Ascending aorta (tissue), 2 donors: ENCODE data around the gene MDH1B. TPM values are rescaled to one million over a fixed set of nuclear protein-coding genes. Genes with fewer than 3 reads are reported as not detected.

ENCODE experiments used
- DNase-seq, 2 donors: peaks; one replicate each; pipeline ENCODE4 v3.0.0-alpha.2; 2019; ENCODE audit warnings: low spot score in 2 of 2
- H3K27ac ChIP-seq, 2 donors: fragments of 200-600 bp; sonication (generic); one replicate each; pipeline ENCODE4 v1.5.1; 2016 to 2017; ENCODE audit warnings: mild to moderate bottlenecking in 1 of 2
- H3K27me3 ChIP-seq: fragments of 200-600 bp; sonication (generic); one replicate; pipeline ENCODE4 v1.5.1; 2017
- H3K36me3 ChIP-seq, 2 donors: fragments of 200-600 bp; sonication (generic); one replicate each; pipeline ENCODE4 v1.5.1; 2016
- H3K4me1 ChIP-seq, 2 donors: fragments of 200-600 bp; sonication (generic); one replicate each; pipeline ENCODE4 v1.5.1; 2016 to 2017; ENCODE audit warnings: mild to moderate bottlenecking in 1 of 2
- H3K4me3 ChIP-seq, 2 donors: fragments of 200-600 bp; sonication (generic); one replicate each; pipeline ENCODE4 v1.5.1; 2016 to 2017; ENCODE audit warnings: mild to moderate bottlenecking in 1 of 2
- H3K9me3 ChIP-seq, 2 donors: fragments of 200-600 bp; sonication (generic); one replicate each; pipeline ENCODE4 v1.5.1; 2016
- CTCF ChIP-seq, 3 experiments: fragments of 200-600 bp in 2 of 3; fragments of 450-650 bp in 1 of 3; sonication (generic) in 2 of 3; IDR thresholded peaks; one replicate each; pipeline ENCODE4 v1.5.1; 2016 to 2019; ENCODE audit warnings: antibody characterized with exemption in 3 of 3, mild to moderate bottlenecking in 1 of 3, moderate library complexity in 1 of 3
- intact Hi-C: fragments of 100-400 bp; cut with DNase I; formaldehyde crosslinking; loops from one replicate; pipeline ENCODE4 v1.15.1; 2023
- total RNA-seq: library from RNA; depleted of rRNA; stranded (reverse); fragments of >200 nt; gene quantifications from one replicate; pipeline ENCODE4 v1.1.0, GENCODE V29; 2016

MDH1B gene
- total RNA-seq, 1 donor from 2014 or later, result not detected

GRCh38 chr2:206797376-206797775 is 32.2 kb upstream of the MDH1B start:
- Histone ChIP-seq H3K27me3 (no peaks in the 10 kb centered on the region), H3K9me3 (no peaks in the 10 kb centered on the region), H3K4me1 (peaks cover 0 to 4% of the 10 kb centered on the region in 2 donors), H3K36me3 (peaks cover 0 to 25% of the 10 kb centered on the region in 2 donors), H3K4me3 (no peak overlapping the region), H3K27ac (no peak overlapping the region)
- no peak for DNase-seq
- intact Hi-C loops, result no loop called here
- no peak for TF ChIP-seq CTCF (IDR thresholded peaks at IDR 0.05)

- Histone ChIP-seq H3K9me3 (no peaks in the 10 kb centered on the region), H3K4me3 (no peak overlapping the region), H3K27me3 (no peaks in the 10 kb centered on the region), H3K4me1 (no peaks in the 10 kb centered on the region), H3K27ac (no peak overlapping the region), H3K36me3 (peaks cover 25 to 72% of the 10 kb centered on the region in 2 donors)
- TF ChIP-seq CTCF (IDR thresholded peaks at IDR 0.05), result no peak
- no peak for DNase-seq
- intact Hi-C loops, result no loop called here
These were observed 27.5 kb upstream of the MDH1B start for GRCh38 chr2:206792645-206793044.

GRCh38 chr2:206790311-206790935 is 25.3 kb upstream of the MDH1B start:
- no peak for TF ChIP-seq CTCF (IDR thresholded peaks at IDR 0.05)
- Histone ChIP-seq H3K4me1 (no peaks in the 10 kb centered on the region), H3K27ac (no peak overlapping the region), H3K36me3 (peaks cover 45 to 89% of the 10 kb centered on the region in 2 donors), H3K4me3 (no peak overlapping the region), H3K9me3 (no peaks in the 10 kb centered on the region), H3K27me3 (no peaks in the 10 kb centered on the region)
- DNase-seq, result no peak
- intact Hi-C loops, result no loop called here

- intact Hi-C loops, result loop anchor here (5.0 kb wide), 1 partner anchor 92 kb away; no protein-coding TSS in a partner anchor
- no peak for TF ChIP-seq CTCF (IDR thresholded peaks at IDR 0.05)
- DNase-seq, result no peak
- Histone ChIP-seq H3K4me3 (no peak overlapping the region), H3K27me3 (no peaks in the 10 kb centered on the region), H3K9me3 (peaks cover 3 to 11% of the 10 kb centered on the region in 2 donors), H3K27ac (no peak overlapping the region), H3K36me3 (peaks cover 61 to 89% of the 10 kb centered on the region in 2 donors), H3K4me1 (no peaks in the 10 kb centered on the region)
These were observed 19.6 kb upstream of the MDH1B start for GRCh38 chr2:206784559-206785353.

GRCh38 chr2:206783718-206784117 is 18.6 kb upstream of the MDH1B start:
- H3K4me3 ChIP-seq, result no peak overlapping the region
- no peak for TF ChIP-seq CTCF (IDR thresholded peaks at IDR 0.05)
- no peak for DNase-seq
- intact Hi-C loops, result loop anchor here (5.0 kb wide), 1 partner anchor 91 kb away; no protein-coding TSS in a partner anchor
- H3K27ac ChIP-seq, result no peak overlapping the region
- H3K9me3 ChIP-seq, result peaks cover 3 to 12% of the 10 kb centered on the region in 2 donors
- H3K4me1 ChIP-seq, result no peaks in the 10 kb centered on the region
- H3K36me3 ChIP-seq, result peaks cover 65 to 89% of the 10 kb centered on the region in 2 donors
- H3K27me3 ChIP-seq, result no peaks in the 10 kb centered on the region
